AG09309 (cell line): Measurements from ENCODE around the gene CNPPD1.

ENCODE experiments used
- DNase-seq: peaks from one replicate; pipeline ENCODE4 v3.0.0-alpha.2; 2010; ENCODE audit warnings: low read depth
- H3K4me3 ChIP-seq: 2 replicates; pipeline ENCODE4 v1.5.1; 2011; ENCODE audit warnings: mild to moderate bottlenecking, low read depth, low read length, moderate library complexity; ENCODE audit not compliant: control insufficient read depth
- CTCF ChIP-seq: IDR thresholded peaks from 2 replicates; pipeline ENCODE4 v1.5.1; 2011; ENCODE audit warnings: mild to moderate bottlenecking, low read depth, low read length, inconsistent platforms; ENCODE audit not compliant: insufficient read depth, control insufficient read depth; ENCODE audit errors: missing control alignments

CNPPD1 gene

GRCh38 chr2:219158586-219158985, 18.1 kb downstream of the CNPPD1 start:
- no peak overlapping the region for H3K4me3 ChIP-seq
- TF ChIP-seq CTCF: no peak
- DNase-seq: no peak

DNA sequence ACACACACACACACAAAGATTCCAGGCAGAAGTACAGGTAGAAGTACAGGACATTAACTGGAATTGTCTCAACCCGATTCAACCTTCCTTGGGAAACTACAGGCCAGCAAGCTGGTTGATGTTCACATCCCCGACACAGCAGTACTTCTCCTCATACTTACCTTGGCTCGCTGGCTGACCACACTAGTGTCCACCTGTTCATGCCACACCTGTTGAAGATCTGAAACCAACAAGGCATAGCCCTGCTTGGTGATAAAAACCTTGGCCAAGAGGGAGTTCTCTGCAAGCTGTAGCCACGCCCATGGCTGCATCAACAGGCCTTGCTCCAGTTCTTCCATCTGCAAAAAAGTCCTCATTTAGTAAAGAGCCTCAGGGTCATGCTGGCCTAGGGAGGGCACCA, 18.7 kb downstream of the CNPPD1 start:
- TF ChIP-seq CTCF: no peak
- DNase-seq: no peak

DNA sequence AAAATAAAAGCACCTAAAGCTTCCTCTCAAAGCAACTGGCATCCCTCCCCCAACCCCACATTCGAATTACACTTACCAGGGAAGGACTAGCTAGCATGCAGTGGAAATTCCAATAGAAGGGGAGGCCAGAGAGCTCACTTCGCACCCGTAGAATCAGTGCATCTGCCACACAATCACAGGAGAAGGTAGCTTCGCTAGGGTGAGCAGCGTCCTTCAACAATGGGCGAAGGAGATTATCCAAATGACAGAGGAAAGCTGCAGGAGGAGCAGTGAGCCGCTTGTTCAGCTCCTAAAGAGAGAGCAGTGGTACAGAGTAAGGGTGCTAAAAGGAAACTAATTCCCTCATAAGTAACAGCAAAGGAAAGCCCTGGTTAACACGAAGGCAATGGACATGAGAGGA, 19.3 kb downstream of the CNPPD1 start:
- H3K4me3 ChIP-seq: no peak overlapping the region
- TF ChIP-seq CTCF: no peak
- DNase-seq: no peak

More for the DNA sequence above, 18.7 kb downstream of the CNPPD1 start:
- H3K4me3 ChIP-seq: no peak overlapping the region

- H3K4me3 ChIP-seq: no peak overlapping the region
- peak; percentile 20 for DNase-seq
- TF ChIP-seq CTCF: peak; percentile 47
These were observed 21.6 kb downstream of the CNPPD1 start for GRCh38 chr2:219155054-219155644.

- no peak overlapping the region for H3K4me3 ChIP-seq
- TF ChIP-seq CTCF: no peak
- no peak for DNase-seq
These were observed 27.1 kb downstream of the CNPPD1 start for GRCh38 chr2:219149667-219150066.

DNA sequence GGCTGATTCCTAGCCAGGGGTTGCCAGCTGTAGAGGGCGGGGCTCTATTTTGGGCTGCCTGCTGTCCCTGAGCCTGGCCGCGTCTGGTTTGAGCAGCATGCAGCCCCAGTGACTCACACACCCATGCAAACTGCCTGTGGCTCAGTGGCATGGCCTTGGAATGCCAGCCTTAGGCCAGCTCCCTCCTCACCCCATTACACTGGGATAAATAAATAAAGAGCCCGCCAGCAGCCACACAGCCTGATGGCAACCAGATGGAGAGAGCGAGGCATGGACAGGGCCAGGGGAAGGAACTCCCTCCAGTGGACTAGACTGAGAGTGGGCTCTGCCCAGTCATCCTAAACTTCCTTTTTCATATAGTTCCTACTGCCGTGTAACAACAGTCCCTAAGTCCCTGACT, 34.4 kb downstream of the CNPPD1 start:
- peak; percentile 84 for DNase-seq
- no peak overlapping the region for H3K4me3 ChIP-seq

More for the DNA sequence above, 34.4 kb downstream of the CNPPD1 start:
- peak; percentile 68 for TF ChIP-seq CTCF
